ENCODE results near the gene CDCP2. TPM values are rescaled to one million over a fixed set of nuclear protein-coding genes. Genes with fewer than 3 reads are reported as not detected.

The CDCP2 gene
- total RNA-seq: 0.09 and 0.17 TPM in 2 replicates

DNA sequence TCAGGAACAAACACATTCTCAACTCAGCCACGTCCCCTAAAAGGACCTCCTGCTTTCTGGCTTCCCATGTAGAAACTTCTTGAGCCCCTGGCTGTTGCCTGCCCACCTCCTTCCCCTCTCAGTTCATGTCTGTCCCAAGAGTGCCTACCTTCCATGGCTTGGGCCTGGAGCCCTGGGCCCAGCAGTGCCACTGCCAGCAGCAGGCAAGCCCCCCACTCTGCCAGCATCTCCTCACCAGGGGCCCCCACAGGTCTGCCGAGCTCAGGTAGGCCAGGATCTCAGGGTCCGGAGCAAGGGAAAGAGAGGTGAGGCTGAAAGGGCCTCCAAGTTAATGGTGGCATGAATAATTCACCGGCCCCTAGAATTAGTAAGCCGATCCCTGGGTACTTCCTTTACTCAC is at the start of gene CDCP2:
Gene CDCP2 (minus strand): TSS at position 305 of the 400 bp plus-strand sequence. CDS start 78 bp downstream, at position 227.
- DNase-seq: no peak

DNA sequence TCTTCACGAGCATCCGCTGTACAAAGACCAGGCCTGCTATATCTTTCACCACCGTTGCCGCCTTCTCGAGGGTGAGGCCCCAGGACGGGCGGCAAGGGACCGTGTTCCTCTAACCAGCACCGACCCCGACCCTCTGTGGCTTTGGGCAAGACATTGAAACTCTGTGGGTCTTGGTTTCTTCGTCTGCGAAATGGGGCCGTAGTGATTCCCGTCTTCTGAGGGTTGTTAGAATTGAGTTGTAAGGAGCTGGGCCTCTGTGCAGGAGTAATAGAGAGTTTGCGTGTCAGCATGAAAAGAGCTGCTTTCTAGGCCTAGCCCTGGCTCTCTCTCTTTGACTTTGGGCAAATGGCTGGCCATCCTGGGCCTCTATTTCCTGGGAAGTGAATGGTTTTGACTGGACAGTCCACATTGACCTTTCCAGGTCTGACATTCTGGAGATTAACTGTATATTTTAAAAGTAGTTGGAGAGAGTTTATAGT is 47.8 kb upstream of the CDCP2 start:
- peak; percentile 26 for DNase-seq

DNA sequence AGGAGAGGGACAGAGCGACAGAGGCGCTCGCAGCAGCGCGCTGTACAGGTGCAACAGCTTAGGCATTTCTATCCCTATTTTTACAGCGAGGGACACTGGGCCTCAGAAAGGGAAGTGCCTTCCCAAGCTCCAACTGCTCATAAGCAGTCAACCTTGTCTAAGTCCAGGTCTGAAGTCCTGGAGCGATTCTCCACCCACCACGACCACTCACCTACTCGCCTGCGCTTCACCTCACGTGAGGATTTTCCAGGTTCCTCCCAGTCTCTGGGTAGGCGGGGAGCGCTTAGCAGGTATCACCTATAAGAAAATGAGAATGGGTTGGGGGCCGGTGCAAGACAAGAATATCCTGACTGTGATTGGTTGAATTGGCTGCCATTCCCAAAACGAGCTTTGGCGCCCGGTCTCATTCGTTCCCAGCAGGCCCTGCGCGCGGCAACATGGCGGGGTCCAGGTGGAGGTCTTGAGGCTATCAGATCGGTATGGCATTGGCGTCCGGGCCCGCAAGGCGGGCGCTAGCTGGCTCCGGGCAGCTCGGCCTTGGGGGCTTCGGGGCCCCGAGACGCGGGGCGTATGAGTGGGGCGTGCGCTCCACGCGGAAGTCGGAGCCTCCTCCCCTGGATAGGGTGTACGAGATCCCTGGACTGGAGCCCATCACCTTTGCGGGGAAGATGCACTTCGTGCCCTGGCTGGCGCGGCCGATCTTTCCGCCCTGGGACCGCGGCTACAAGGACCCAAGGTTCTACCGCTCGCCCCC is 47.1 kb upstream of the CDCP2 start, which contains the start of the genes CYB5RL and MRPL37:
Gene CYB5RL (minus strand): TSS at position 266 of the 754 bp plus-strand sequence. CDS start 4,414 bp downstream, outside the sequence.
Gene MRPL37 (plus strand): TSS at position 403 of the 754 bp plus-strand sequence. CDS start 77 bp downstream, at position 480.
- peak; percentile 98 for DNase-seq

DNA sequence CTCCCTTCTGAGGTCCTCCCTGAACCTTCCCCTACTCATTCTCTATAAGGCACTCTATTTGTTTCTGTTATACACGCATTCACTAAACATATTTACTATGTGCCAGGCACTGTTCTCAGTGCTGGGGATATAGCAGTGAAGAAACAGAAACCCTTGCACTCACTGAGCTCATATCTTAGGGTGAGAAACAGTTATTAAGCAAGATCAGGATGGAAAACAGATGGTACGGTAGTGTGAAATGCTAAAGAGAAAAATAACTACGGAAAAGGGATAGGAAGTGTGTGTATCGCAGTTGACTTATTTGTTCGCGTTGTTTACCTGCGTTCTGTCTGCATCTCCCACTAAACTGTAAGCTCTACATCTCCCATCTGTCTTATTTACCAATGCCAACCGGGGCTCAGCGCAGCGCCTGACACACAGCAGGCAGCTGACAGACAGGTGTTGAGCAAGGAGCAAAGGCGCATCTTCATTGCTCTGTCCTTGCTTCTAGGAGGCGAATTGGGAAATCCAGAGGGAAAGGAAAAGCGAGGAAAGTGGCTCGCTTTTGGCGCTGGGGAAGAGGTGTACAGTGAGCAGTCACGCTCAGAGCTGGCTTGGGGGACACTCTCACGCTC is 46.5 kb upstream of the CDCP2 start:
- no peak for DNase-seq

DNA sequence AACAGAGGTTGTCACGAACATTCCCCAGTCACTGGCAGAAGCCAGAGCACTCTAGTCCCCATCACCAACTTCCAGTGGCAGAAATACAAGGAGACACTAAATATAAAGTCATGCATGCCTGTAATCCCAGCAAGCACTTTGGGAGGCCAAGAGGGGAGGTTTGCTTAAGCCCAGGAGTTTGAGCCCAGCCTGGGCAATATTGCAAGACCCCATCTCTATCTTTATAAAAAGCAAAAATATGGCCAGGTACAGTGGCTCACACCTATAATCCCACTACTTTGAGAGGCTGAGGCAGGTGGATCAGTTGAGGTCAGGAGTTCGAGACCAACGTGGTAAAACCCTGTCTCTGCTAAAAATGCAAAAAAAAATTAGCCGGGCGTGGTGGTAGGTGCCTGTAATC is 40.7 kb upstream of the CDCP2 start:
- no peak for DNase-seq

DNA sequence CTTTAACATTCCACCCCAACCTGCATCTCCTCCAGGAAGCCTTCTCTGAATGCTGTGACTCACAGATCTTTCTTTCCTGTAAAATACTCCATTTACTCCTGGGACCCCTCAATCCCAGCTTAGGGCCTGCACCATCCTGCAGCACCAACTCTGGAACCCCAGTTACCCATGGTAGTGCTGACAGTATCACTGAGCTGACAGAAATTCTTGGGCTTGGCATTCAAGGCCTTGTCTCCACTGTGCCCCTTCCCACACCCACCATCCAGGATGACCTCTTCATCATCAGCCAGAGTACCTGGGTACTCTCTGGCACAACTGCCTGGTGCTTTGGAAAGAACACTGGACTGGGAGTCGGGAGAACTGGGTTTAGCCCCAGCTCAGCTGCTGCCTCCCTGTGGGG is 38.7 kb upstream of the CDCP2 start:
- DNase-seq: no peak

DNA sequence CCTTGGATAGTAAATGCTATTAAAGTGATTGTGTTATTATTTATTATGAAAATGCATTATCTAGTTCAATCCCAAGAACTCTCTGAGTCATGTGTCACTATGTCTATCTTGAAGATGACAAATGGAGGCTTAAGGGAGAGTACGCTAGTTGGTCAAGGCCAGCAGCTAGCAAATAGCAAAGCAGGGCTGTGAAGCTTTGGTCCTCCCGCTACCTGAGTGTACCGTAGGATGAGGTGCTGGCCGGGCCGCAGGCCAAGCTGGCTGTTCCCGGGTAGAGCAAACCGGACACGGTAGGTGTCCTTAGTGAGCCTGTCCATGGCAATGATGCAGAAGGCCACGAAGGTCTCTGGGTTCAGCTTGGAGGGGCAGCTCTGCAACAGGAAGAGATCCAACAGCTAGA is 37.7 kb upstream of the CDCP2 start:
- no peak for DNase-seq

DNA sequence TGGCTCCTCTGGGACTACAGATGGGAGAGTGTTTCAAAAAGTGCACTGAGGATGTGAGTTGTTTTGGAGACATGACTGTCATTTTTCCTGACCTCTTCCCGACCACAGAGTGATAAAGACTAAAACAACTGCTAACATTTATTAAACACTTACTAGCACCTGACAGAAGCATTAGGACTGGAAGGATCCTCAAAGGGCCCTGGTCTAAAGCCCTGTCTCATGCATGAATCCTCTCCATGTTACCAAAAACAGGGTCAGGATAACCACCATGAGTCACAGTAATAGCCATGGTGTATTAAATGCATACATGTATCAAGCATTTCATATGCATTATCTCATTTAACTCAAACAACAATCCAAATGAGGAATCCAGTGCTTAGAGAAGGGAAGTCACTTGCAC is 35.5 kb upstream of the CDCP2 start:
- no peak for DNase-seq

DNA sequence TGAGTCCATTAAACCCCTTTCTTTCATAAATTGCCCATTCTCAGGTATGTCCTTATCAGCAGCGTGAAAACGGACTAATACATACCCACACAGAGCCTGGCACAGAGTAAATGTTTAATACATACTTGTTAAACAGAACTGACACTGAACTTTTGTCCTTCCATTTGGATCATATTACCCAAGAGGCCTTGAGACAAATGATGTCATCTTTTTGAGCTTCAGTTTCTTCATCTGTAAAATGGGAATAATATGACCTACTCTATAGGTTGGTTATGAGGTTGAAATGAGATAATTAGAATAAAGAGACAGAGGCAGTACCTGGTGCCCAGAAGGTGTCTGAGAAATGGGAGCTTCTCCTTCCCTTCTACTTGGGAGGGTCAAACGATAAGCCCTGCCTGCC is 33.3 kb upstream of the CDCP2 start:
- DNase-seq: no peak

DNA sequence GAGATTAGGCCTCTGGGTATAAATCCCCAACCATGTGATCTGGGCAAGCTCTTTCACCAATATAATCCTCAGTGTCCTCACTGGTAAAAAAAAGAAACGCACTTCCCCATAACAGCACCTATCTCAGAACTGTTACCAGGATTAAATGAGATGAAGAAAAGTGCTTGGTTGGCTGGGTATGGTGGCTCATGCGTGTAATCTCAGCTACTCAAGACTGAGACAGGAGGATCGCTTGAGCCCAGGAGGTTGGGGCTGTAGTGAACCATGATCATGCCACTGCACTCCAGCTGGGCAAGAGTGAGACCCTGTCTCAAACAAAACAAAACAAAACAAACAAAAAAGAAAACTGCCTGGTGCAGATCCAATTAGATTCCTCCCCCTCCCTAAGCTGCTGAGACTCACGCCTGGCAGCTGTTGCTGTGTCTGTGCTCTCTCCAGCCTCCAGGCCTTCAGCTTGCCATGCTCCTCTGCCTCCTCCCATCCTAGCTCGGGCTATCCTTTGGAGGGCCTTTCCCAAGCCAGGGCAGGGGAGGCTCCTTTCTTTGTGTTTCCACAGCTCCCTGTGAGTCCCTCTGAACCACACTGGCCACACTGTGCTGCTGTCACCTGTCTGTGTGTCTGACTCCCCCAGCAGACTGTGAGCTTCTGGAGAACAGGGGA is 28.0 kb upstream of the CDCP2 start:
- DNase-seq: no peak

DNA sequence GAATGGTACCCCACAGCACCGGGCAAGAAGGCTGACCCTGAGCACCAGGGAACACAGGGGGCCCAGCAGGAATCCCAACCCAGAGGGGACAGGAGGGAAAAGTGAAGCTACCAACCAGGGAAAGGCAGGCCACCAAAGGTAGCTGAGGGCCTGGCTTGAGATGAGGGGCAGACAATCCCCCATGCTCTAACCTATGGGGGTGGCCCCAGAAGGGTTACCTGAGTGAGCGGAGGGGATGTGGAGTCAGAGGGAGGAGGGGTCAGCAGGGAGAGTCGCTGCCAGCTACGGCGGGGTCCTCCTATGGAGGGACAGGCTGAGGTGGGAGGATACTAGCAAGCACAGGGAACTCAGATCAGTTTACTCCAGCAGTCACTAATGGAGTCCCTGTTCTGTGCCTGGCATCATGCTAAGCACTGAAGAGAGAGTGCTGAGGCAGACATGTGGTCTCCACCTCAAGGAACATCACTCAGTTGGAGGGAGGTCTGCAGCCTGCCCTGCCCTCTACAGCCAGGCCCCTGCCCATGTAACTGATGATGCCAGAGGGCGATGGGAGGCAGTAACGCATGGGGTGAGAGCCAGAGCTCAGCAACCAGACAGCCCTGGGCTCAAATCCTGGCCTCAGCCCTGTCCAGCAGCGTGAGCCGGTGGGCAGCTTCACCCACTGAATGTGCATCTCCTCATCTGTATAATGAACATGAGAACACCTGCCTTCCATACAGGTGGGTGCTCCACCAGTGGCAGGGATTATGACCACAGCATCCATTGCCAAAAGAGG is 25.7 kb upstream of the CDCP2 start:
- no peak for DNase-seq

DNA sequence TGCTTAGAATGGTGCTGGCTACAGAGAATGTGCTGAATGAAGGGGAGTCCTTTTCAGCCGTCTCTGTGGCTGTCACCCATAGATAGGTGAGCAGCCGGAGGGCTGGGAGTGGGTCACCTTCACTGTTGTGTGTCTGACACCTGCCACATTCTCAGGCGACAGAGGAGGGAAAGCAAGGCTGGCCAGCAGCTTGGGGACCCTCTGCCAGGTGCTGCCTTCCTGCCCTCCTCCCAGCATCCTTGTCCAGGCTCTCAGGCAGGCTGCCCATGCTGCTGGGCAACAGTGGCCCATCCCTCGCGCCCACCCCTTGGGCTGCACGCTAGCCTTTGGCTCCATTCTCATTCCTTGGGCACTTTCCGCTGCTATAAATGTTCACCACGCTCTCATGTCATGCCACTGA is 24.9 kb upstream of the CDCP2 start:
- no peak for DNase-seq

DNA sequence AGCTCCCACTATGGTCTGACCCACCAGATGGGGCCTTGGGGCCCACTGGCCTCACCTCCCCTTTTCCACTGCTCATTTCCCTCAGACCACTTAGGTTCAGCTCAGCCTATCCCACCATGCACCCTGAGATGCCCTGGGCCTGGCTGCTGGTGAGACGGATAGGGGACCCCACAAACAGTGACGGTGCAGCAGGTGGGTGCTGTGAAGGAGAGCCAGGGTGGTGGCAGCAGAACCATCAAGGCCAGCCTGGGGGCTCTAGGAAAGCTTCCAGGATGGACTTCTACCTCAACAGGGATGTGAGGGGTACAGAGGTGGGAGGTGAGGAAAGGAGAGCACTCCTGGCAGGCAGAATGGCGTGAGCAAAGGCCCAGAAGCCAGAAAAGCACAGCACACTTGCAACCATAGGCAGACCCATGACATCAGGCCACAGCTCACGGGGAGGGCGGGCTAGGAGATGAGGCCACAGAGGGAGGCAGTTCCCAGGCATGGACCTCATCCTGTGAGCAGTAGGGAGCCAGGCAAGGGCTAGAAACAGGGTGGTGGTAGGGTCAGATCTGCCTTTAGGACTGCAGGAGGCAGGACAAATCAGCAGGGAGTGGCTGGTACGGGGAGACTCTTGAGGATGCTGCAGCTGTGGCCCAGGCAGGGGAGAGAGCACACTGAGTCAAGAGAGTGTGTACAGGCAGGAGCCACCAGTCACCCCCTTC is 24.0 kb upstream of the CDCP2 start:
- DNase-seq: no peak

DNA sequence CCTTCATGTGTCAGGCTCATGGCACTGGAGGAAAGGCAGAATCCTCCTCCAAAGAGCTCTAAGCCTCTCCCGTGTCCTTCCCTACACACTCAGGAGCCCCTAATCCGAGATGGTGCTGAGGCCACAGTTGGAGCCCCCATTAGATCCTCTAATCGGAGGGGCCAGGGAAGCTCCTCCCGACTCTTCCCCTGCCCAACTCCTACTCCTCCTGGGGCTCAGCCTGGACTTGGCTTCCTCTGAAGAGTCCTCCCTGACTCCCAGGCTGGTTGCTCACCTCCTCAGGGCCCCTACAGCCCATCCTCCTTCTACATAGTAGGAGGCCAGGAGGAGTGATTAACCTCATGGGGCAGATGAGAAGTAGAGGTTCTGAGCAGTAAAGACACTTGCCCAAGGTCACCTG is 21.3 kb upstream of the CDCP2 start:
- DNase-seq: no peak

DNA sequence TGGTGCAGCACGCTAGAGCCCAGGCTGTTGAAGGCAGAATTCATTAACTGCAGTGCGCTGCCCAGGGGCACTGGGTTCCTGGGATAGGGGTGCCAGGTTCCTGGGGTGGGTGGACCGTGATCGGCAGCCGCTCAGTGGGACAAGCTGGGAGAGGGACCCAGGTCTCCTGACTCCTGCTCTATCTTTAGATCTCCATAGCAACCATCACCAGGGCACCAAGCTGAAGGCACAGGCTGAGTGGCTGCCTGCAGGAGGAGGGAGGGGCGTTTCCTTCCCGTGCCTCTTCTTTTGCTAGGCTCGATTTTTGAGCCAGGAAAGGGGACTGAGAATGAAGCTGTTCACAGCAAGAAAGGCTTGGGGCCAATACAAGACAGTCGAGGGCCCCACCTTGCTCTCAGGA is 20.9 kb upstream of the CDCP2 start:
- DNase-seq: no peak

DNA sequence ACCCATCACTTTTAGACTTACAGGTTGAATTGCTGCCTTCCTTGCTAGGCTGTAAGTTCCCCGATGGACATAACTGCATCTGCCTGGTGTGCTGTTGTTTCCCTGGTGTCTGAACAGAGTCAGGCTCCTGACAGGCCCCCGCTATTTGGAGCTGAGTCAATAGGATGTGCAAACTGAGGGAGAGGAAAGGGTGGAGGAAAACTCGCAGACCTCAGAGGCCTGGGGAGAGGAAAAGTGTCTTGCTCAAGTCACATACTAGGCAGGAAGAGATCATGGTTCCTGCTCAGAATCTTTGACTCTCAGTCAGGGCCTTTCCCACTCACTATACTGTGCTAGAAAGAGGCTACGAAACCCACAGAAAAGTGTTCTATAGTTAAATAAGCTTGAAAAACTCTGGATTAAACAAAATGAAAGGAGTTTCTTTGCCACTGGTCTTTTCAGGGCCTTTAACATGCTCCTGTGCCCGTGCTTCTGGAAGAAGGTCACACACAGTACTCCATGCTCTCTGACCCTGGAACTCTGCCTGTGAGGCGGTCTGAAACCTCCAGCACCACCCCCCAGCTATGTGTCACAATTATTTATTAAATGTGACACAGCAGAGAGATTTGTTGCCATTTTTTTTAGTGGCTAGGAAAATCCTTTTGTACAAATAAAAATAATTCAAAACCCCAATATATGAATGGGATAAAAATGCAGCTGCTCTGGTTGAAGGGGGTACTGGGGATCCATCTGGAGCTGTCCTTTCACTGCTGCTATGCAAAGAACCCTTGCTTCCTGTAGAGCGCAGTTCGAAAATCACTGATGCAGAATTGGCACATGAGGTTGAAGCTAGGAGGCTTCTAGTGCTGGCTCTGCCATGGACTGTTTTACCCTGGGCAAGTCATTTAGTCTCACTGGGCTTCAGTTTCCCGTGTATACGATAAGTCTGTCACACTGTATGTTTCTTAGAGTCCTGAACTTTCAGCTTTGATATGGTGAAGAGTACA is 20.1 kb upstream of the CDCP2 start:
- DNase-seq: peak; percentile 41

DNA sequence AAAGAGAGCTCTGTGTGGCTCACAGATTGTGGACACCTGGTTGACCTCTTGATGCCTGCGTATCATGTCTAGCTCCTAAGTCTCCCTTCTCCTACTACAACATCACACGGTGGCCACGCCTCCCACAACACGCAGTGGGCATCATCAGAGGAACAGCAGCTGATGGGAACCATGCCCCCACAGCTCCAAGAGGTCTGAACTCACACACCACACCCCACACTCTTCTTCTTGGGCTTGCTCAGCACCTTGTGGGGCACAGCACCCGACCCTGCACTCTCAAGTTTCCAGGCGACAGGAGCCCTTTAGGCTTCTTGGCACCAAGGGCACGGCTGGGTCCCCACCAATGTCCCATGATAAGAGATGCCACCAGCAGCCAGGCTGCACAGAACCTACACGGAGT is 18.8 kb upstream of the CDCP2 start:
- no peak for DNase-seq

DNA sequence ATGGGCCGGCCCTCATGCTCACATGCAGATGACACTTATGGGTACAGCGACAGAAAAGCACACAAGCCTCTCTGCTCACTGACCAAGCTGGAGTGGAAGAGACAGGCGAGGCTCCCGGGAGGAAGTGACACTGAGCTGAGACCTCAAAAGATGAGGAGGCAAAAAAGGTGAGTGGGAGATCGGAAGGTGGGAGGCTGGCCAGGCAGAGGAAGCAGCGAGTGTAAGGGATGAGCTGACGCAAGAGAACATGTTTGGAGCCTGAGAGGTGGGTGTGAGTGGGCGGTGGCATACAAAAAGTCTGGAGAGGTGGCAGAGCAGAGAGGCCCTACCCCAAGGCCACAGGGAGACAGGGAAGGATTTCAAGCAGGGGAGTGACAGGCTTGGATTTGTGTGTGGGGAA is 18.2 kb upstream of the CDCP2 start:
- no peak for DNase-seq

DNA sequence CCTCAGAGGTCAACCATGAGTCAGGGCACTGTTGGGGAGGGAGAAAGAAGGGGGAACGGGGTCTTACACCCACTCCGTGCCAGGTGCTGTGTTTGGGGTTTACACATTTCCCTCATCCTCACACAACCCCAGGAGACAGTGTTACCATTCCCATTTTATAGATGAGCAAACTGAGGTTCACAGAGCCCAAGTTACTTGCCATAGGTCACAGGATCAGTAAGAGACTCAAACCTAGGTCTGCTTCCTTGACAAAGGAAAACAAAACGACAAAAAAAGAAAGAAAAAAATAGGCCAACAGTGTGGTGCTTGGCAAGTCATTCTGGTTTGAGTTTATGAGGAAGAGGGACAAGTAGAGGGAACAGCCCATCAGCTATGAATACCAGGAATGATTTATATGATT is 16.3 kb upstream of the CDCP2 start:
- no peak for DNase-seq

DNA sequence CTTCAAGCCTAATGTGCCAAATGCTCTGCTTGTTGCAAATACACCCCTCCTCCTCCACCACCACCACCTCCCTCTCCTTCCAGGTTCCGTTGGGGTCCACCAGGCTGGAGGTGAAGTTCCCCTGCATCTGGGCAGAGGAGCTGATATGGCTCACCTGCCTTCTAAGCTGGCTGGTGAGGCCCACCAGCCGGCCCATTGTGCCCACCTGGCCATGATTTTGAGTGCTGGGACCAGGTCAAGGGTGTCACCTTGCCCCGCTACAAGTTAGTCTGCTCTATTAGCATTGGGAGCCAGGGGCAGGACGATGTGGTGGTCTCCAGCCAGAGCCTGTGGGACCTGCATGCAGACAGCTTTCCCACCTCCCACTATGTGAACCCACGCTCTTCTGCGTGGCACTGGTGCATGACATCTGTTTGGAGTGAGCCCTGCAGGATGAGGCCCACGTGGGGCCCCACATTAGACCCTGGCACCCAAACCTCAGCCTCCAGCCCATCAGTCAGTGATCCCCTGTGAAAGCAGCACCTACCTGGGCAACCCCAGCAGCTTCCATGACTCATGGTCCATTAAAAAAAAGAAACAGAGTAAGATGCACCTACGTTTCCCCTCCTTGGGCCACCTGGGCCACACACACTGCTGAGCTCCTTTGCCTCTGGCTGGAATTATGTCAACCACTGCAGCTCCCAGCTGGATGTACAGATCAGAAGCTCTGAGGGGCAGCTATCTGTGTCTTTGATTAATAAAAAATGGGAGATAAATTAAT is 15.6 kb upstream of the CDCP2 start:
- no peak for DNase-seq

All from dermis blood vessel endothelial cell (primary cell).